ENCODE measurements around the gene ATXN7L2. TPM values are rescaled to one million over a fixed set of nuclear protein-coding genes. Genes with fewer than 3 reads are reported as not detected.

The ATXN7L2 gene
- total RNA-seq, 2 experiments from 2014 or later, result 7.0 to 7.6 TPM

DNA sequence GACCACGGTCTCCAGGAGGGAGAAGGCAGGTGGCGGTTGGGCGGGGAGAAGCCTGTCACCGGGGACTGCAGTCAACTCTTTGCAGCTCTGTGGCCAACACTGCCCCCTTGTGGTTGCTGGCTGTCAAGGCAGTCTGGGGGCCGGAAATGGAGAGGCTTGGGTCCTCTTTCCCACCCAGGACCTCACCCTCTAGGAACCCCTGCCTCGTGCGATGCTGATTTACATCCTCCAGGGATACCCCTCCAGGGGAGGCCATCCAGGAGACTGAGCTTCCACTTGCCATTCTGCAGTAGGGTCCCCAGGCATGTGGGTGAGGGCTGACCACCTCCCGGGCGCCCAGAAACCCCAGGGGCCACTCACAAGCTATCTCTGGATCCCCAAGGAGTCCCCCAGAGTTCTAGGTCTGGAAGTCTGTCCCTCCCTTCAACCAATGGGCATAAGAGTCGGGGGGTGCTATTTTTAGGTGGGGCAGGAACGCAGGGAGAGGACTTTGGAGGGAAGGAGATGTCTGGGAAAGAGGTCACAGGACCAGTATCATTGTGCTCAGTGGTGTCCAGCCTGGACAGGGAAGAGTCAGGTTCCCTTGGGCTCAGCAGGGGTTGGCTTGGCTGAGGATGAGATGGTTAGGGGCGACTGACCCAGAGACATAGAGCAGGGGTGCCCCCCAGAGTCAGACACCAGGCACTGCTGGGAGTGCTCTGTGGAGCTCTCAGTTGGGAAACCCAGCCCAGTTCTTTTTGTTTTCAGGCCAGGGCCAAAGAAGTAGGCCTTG is 48.8 kb downstream of the ATXN7L2 start:
- H3K4me3 Mint-ChIP-seq, result peak overlapping the region; percentile 48
- no peaks in the 10 kb centered on the region for H3K36me3 Mint-ChIP-seq (ENCODE audit: low read depth)
- H3K27ac Mint-ChIP-seq, result peak overlapping the region; percentile 90
- ChIA-PET CTCF (interaction anchor here (0.5 to 17.9 kb wide), 59 partner anchors 9 to 502 kb away, joined by 3 to 779 read pairs (median 4); partner anchors contain the start of genes AHCYL1, AMIGO1, AMPD2 and ATXN7L2), POLR2A (interaction anchor here (0.7 to 5.2 kb wide), 17 partner anchors 9 to 270 kb away, joined by 3 to 54 read pairs (median 7); partner anchors contain the start of genes AMIGO1, ATXN7L2, CYB561D1 and GNAI3)
- no peaks in the 10 kb centered on the region for H3K27me3 Mint-ChIP-seq
- H3K9me3 Mint-ChIP-seq, result no peaks in the 10 kb centered on the region
- DNase-seq, result peak; percentile 92
- H3K4me1 Mint-ChIP-seq, result peaks cover 22% of the 10 kb centered on the region

- H3K4me3 Mint-ChIP-seq, result no peak overlapping the region
- CTCF ChIA-PET, result interaction anchor here (0.6 to 17.9 kb wide), 7 partner anchors 11 to 278 kb away, joined by 3 to 779 read pairs (median 22); partner anchors contain the start of genes ATXN7L2, CYB561D1 and SORT1
- H3K9me3 Mint-ChIP-seq, result no peaks in the 10 kb centered on the region
- no peak for DNase-seq
- H3K27ac Mint-ChIP-seq, result no peak overlapping the region
- H3K27me3 Mint-ChIP-seq, result no peaks in the 10 kb centered on the region
- POLR2A ChIA-PET, result no interaction called here
- no peaks in the 10 kb centered on the region for H3K36me3 Mint-ChIP-seq (ENCODE audit: low read depth)
- H3K4me1 Mint-ChIP-seq, result peaks cover 22% of the 10 kb centered on the region
These were observed 50.7 kb downstream of the ATXN7L2 start for GRCh38 chr1:109534307-109534858.

- POLR2A ChIA-PET, result interaction anchor here (1.1 to 1.3 kb wide), 2 partner anchors 11 to 41 kb away, joined by 3 read pairs; partner anchors contain the start of gene CYB561D1
- Mint-ChIP-seq H3K36me3 (ENCODE audit: low read depth) (no peaks in the 10 kb centered on the region), H3K4me1 (peaks cover 22% of the 10 kb centered on the region), H3K27ac (no peak overlapping the region), H3K27me3 (no peaks in the 10 kb centered on the region), H3K4me3 (no peak overlapping the region), H3K9me3 (no peaks in the 10 kb centered on the region)
- CTCF ChIA-PET, result interaction anchor here (7.4 to 17.9 kb wide), 2 partner anchors 9 to 40 kb away, joined by 52 to 779 read pairs; partner anchors contain the start of genes ATXN7L2 and CYB561D1
- DNase-seq, result no peak
These were observed 51.8 kb downstream of the ATXN7L2 start for GRCh38 chr1:109535481-109535880.

DNA sequence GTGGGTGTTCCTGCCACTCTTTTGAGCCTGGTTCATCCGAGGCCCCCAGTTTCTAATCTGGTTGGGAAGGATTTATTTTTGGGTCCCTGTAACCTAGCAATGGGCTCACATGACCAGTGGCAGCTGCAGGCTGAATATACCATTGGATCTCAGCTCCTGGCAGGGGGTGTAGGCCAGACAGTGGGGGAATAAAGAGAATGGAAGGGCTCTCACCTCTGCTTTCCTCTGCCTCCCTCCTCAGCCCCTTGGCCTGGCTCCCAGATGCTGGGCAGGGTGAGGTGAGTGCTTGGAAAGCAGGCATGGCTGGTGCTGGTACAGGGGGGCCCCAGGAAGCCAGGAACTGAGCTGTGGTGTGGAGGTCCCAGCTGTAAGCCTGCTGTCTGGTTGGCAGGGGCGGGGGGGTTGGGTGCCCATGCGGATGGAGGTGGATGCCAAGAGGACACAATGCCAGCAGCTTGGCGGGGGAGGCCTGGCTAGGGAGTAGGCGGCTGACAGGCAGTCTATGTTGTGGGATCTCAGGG is 52.3 kb downstream of the ATXN7L2 start:
- ChIA-PET CTCF (interaction anchor here (7.4 to 17.9 kb wide), 2 partner anchors 9 to 41 kb away, joined by 52 to 779 read pairs; partner anchors contain the start of genes ATXN7L2 and CYB561D1), POLR2A (interaction anchor here (1.1 to 1.3 kb wide), 2 partner anchors 10 to 42 kb away, joined by 3 read pairs; partner anchors contain the start of gene CYB561D1)
- Mint-ChIP-seq H3K4me1 (peaks cover 18% of the 10 kb centered on the region), H3K9me3 (no peaks in the 10 kb centered on the region), H3K4me3 (no peak overlapping the region), H3K36me3 (ENCODE audit: low read depth) (no peaks in the 10 kb centered on the region), H3K27me3 (peaks cover under 1% of the 10 kb centered on the region), H3K27ac (no peak overlapping the region)
- DNase-seq, result no peak

DNA sequence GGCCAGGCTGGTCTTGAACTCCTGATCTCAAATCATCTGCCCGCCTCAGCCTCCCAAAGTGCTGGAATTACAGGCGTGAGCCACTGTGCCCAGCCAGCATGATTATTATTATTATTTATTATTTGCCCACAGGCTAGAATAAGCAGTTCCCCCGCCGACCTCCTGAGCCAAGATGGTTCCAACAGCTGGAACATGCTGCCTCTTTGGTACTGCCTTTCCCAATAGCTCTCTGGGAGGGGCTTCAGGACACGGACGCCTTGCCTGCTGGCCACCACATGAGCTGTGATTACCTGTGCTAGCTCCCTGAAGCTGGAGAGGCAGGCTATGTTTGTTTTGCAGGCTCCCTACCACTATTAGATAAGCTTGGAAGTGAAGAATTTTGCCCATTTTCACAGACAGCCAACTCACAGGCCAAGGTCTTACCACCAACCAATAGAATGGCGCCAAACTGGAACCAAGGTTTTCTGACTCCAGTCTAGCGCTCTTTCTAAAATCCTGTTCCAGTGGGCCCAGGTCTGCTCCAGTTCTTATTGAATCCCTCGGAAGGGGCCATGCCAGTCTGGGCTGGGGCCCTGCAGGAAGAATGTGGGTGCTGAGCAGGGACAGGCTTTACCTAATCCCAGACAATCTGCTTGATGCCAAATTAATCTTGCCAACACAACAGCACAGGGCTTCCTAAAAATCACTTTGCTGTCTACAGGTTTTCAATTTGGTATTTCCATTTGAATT is 53.9 kb downstream of the ATXN7L2 start:
- Mint-ChIP-seq H3K4me3 (no peak overlapping the region), H3K4me1 (peaks cover 3% of the 10 kb centered on the region), H3K36me3 (ENCODE audit: low read depth) (no peaks in the 10 kb centered on the region), H3K9me3 (no peaks in the 10 kb centered on the region), H3K27ac (no peak overlapping the region), H3K27me3 (peaks cover 1% of the 10 kb centered on the region)
- DNase-seq, result no peak
- ChIA-PET POLR2A (interaction anchor here (2.2 kb wide), 1 partner anchor 11 kb away, joined by 7 read pairs; the partner anchor contains the start of gene GNAI3), CTCF (interaction anchor here (1.0 to 17.9 kb wide), 4 partner anchors 7 to 103 kb away, joined by 4 to 779 read pairs (median 38); partner anchors contain the start of genes ATXN7L2, CYB561D1 and GNAI3)

- DNase-seq, result no peak
- Mint-ChIP-seq H3K27me3 (peaks cover 1% of the 10 kb centered on the region), H3K36me3 (ENCODE audit: low read depth) (no peaks in the 10 kb centered on the region), H3K4me3 (no peak overlapping the region), H3K4me1 (no peaks in the 10 kb centered on the region), H3K9me3 (no peaks in the 10 kb centered on the region), H3K27ac (no peak overlapping the region)
- ChIA-PET POLR2A (interaction anchor here (1.6 to 2.2 kb wide), 2 partner anchors 10 to 55 kb away, joined by 4 to 7 read pairs; partner anchors contain the start of genes ATXN7L2 and GNAI3), CTCF (interaction anchor here (5.5 to 17.9 kb wide), 3 partner anchors 6 to 101 kb away, joined by 24 to 779 read pairs (median 52); partner anchors contain the start of genes ATXN7L2 and CYB561D1)
These were observed 55.3 kb downstream of the ATXN7L2 start for GRCh38 chr1:109538827-109539555.

- Mint-ChIP-seq H3K27ac (no peak within 1 kb of the TSS), H3K27me3 (peaks cover 1% of the 10 kb centered on the region), H3K4me1 (no peaks in the 10 kb centered on the region), H3K9me3 (no peaks in the 10 kb centered on the region), H3K4me3 (no peak within 1 kb of the TSS), H3K36me3 (ENCODE audit: low read depth) (no peaks in the 10 kb centered on the region)
- CTCF ChIA-PET, result interaction anchor here (5.5 to 17.9 kb wide), 2 partner anchors 45 to 101 kb away, joined by 24 to 779 read pairs; partner anchors contain the start of genes ATXN7L2 and CYB561D1
- no peak for DNase-seq
- POLR2A ChIA-PET, result interaction anchor here (1.6 to 2.2 kb wide), 2 partner anchors 9 to 56 kb away, joined by 4 to 7 read pairs; partner anchors contain the start of genes ATXN7L2 and GNAI3
These were observed 56.0 kb downstream of the ATXN7L2 start, which contains the start of gene GPR61 for GRCh38 chr1:109539676-109540075. Gene GPR61, plus strand, starts transcription at chr1:109539872. Its CDS starts 3,151 bp downstream, at chr1:109543023.

DNA sequence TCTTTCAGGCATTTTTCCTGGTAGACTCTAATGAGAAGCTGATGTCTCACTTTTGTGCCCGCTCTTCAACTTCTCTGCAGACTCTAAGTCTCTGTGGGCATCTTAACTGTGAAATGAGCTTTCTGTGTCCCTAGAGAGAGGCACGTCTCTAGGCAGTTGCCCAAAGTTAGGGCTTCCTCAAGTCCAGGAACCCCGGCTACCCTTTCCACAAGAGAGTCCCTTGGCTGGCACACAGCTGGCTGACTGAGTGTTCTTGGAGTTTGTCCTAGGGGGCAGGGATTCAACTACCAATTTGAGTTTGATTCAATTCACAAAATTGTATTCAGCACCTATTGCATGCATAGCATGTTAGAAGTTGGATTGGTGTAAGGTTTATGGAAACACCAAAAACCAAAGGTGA is 57.4 kb downstream of the ATXN7L2 start:
- DNase-seq, result no peak
- no peaks in the 10 kb centered on the region for H3K9me3 Mint-ChIP-seq
- H3K27ac Mint-ChIP-seq, result no peak overlapping the region
- H3K4me3 Mint-ChIP-seq, result no peak overlapping the region
- peaks cover 2% of the 10 kb centered on the region for H3K4me1 Mint-ChIP-seq
- peaks cover 1% of the 10 kb centered on the region for H3K27me3 Mint-ChIP-seq
- ChIA-PET POLR2A (interaction anchor here (1.2 kb wide), 2 partner anchors 57 to 90 kb away, joined by 3 read pairs; partner anchors contain the start of gene ATXN7L2), CTCF (interaction anchor here (1.0 to 17.9 kb wide), 7 partner anchors 8 to 470 kb away, joined by 3 to 779 read pairs (median 5); partner anchors contain the start of genes AHCYL1, ATXN7L2 and CYB561D1)
- H3K36me3 Mint-ChIP-seq (ENCODE audit: low read depth), result no peaks in the 10 kb centered on the region

Other genes starting within 250 kb of the ATXN7L2 start
- gene CELSR2, start 234.4 kb upstream of the ATXN7L2 start, total RNA-seq, result 1 to 10 TPM; 2.0 to 2.2 TPM
- 10 to 100 TPM; 27.0 to 28.7 TPM for gene PSRC1, start 200.8 kb upstream of the ATXN7L2 start, total RNA-seq
- gene MYBPHL, start 176.9 kb upstream of the ATXN7L2 start, total RNA-seq, result not detected
- gene SORT1, start 86.0 kb upstream of the ATXN7L2 start, total RNA-seq, result 1 to 10 TPM; 3.2 to 4.5 TPM
- gene PSMA5, start 57.5 kb upstream of the ATXN7L2 start, total RNA-seq, result 100 to 1,000 TPM; 170 to 189 TPM
- gene SYPL2, start 17.4 kb upstream of the ATXN7L2 start, total RNA-seq, result not detected
- gene CYB561D1, start 10.2 kb downstream of the ATXN7L2 start, total RNA-seq, result 10 to 100 TPM; 19.5 to 21.4 TPM
- 1 to 10 TPM; 1.2 to 1.3 TPM for gene AMIGO1, start 25.8 kb downstream of the ATXN7L2 start, total RNA-seq
- under 1 TPM in 1 of 2 experiments, not detected in 1; 0.53 TPM for gene GPR61, start 56.0 kb downstream of the ATXN7L2 start, total RNA-seq
- 1 to 10 TPM; 9.4 to 9.6 TPM for gene GNAI3, start 64.7 kb downstream of the ATXN7L2 start, total RNA-seq
- not detected for gene GNAT2, start 135.7 kb downstream of the ATXN7L2 start, total RNA-seq
- 100 to 1,000 TPM; 110 to 122 TPM for gene AMPD2, start 135.9 kb downstream of the ATXN7L2 start, total RNA-seq
- 10 to 100 TPM; 10.4 to 14.3 TPM for gene GSTM4, start 172.2 kb downstream of the ATXN7L2 start, total RNA-seq
- gene GSTM2, start 184.2 kb downstream of the ATXN7L2 start, total RNA-seq, result 10 to 100 TPM; 15.9 to 17.6 TPM
- gene GSTM1, start 203.9 kb downstream of the ATXN7L2 start, total RNA-seq, result not detected
- gene GSTM5, start 228.3 kb downstream of the ATXN7L2 start, total RNA-seq, result not detected